BE2C (cell line): Measurements from ENCODE around the gene SRRM4.
A peak's percentile ranks its signal among the peaks of the same experiment; 100 is the strongest.

Source experiments
- DNase-seq: peaks from one replicate; pipeline ENCODE4 v3.0.0-alpha.2; 2020
- H3K27me3 ChIP-seq: fragments of 250-450 bp; sonication (Bioruptor Pico); 2 replicates; pipeline ENCODE4 v1.5.1; 2020; ENCODE audit warnings: mild to moderate bottlenecking
- H3K36me3 ChIP-seq: fragments of 250-450 bp; sonication (Bioruptor Pico); 2 replicates; pipeline ENCODE4 v1.5.1; 2020; ENCODE audit warnings: mild to moderate bottlenecking
- H3K4me1 ChIP-seq: fragments of 250-450 bp; sonication (Bioruptor Pico); 2 replicates; pipeline ENCODE4 v1.5.1; 2020
- H3K4me3 ChIP-seq: 2 replicates; pipeline ENCODE4 v1.5.1; 2011; ENCODE audit warnings: low read depth, low read length
- H3K9me3 ChIP-seq: fragments of 250-450 bp; sonication (Bioruptor Pico); 2 replicates; pipeline ENCODE4 v1.5.1; 2020
- CTCF ChIP-seq: IDR thresholded peaks from 2 replicates; pipeline ENCODE4 v1.5.1; 2012; ENCODE audit warnings: mild to moderate bottlenecking, low read depth, low read length

SRRM4 gene

GRCh38 chr12:119012179-119012578 lies 30.8 kb downstream of the SRRM4 start:
- peaks cover 35% of the 10 kb centered on the region for H3K4me1 ChIP-seq
- DNase-seq = no peak
- TF ChIP-seq CTCF = no peak

DNA sequence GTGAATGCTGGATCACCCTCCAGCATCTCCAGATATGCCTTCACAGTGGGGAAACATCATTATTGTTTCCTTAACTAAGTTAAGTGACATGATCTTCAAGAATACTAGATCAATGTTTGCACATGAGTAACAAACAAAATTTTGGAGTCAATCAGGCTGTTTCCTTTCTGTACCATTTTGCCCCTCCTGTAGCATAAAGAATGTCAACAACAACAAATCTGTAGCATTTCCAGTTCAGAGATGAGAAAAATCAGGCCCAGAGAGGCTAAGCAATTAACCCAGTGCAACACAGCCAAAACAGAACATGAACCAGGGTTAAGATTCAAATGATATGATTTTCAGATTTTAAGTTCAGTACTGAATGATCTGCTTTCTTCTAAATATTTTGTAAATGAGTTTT lies 31.7 kb downstream of the SRRM4 start:
- no peaks in the 10 kb centered on the region for H3K9me3 ChIP-seq
- H3K4me1 ChIP-seq = peaks cover 26% of the 10 kb centered on the region
- no peak for TF ChIP-seq CTCF
- no peak for DNase-seq
- H3K27me3 ChIP-seq = no peaks in the 10 kb centered on the region
- H3K4me3 ChIP-seq = no peak overlapping the region
- no peaks in the 10 kb centered on the region; the same call in 1 of the 2 replicates for H3K36me3 ChIP-seq

More at GRCh38 chr12:119012179-119012578, 30.8 kb downstream of the SRRM4 start:
- H3K4me3 ChIP-seq = no peak overlapping the region
- H3K9me3 ChIP-seq = no peaks in the 10 kb centered on the region
- no peaks in the 10 kb centered on the region for H3K27me3 ChIP-seq
- H3K36me3 ChIP-seq = no peaks in the 10 kb centered on the region; the same call in 1 of the 2 replicates

DNA sequence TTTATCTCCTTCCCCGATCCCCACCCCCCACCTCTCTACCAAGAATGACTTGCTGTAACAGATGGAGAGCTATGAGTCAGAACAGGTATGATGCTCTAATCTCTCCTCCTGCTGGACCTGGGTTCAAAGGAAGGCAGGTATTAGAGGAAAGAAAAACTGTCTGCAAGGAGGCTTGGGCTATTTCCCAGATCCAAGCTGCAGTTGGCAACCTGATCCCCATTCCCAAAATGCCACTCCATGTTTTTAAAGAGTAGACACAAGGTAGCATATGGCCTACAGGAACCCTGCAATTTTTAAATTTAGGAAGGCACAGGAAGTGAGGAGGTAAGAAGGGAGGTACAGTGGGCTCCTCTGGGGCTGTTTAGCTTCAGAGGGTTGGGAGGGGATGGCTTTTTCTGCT lies 33.0 kb downstream of the SRRM4 start:
- H3K4me1 ChIP-seq = peaks cover 18% of the 10 kb centered on the region
- TF ChIP-seq CTCF = no peak
- no peaks in the 10 kb centered on the region for H3K27me3 ChIP-seq
- H3K36me3 ChIP-seq = no peaks in the 10 kb centered on the region; the same call in 1 of the 2 replicates
- no peaks in the 10 kb centered on the region for H3K9me3 ChIP-seq
- no peak overlapping the region for H3K4me3 ChIP-seq
- DNase-seq = no peak

DNA sequence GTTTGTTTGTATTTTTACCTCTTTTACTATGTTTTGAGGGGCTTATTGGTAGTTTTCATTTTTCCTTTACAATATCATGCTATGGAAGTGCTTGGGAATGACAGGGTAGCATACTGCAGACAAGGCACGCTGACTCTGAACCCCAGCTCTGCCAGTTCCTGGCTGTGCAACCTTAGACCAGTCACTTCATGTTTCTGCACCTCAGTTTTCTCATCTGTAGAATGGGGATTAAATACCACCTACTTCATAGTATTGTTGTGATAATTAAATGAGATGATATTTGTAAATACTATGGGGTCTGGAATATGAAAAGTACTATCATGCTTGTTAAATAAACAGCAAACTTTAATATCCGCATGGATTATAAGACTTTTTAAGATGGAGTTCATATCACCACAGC lies 35.4 kb downstream of the SRRM4 start:
- Histone ChIP-seq H3K4me1 (peaks cover under 1% of the 10 kb centered on the region; the same call in 1 of the 2 replicates), H3K27me3 (no peaks in the 10 kb centered on the region), H3K4me3 (no peak overlapping the region), H3K9me3 (no peaks in the 10 kb centered on the region), H3K36me3 (peaks cover 6% of the 10 kb centered on the region; the same call in 1 of the 2 replicates)
- no peak for DNase-seq
- TF ChIP-seq CTCF = no peak

- no peak overlapping the region for H3K4me3 ChIP-seq
- H3K4me1 ChIP-seq = peaks cover under 1% of the 10 kb centered on the region; the same call in 1 of the 2 replicates
- DNase-seq = no peak
- no peaks in the 10 kb centered on the region for H3K9me3 ChIP-seq
- H3K27me3 ChIP-seq = no peaks in the 10 kb centered on the region
- TF ChIP-seq CTCF = no peak
- peaks cover 15% of the 10 kb centered on the region for H3K36me3 ChIP-seq
Measured at GRCh38 chr12:119019166-119019565, 37.8 kb downstream of the SRRM4 start.

DNA sequence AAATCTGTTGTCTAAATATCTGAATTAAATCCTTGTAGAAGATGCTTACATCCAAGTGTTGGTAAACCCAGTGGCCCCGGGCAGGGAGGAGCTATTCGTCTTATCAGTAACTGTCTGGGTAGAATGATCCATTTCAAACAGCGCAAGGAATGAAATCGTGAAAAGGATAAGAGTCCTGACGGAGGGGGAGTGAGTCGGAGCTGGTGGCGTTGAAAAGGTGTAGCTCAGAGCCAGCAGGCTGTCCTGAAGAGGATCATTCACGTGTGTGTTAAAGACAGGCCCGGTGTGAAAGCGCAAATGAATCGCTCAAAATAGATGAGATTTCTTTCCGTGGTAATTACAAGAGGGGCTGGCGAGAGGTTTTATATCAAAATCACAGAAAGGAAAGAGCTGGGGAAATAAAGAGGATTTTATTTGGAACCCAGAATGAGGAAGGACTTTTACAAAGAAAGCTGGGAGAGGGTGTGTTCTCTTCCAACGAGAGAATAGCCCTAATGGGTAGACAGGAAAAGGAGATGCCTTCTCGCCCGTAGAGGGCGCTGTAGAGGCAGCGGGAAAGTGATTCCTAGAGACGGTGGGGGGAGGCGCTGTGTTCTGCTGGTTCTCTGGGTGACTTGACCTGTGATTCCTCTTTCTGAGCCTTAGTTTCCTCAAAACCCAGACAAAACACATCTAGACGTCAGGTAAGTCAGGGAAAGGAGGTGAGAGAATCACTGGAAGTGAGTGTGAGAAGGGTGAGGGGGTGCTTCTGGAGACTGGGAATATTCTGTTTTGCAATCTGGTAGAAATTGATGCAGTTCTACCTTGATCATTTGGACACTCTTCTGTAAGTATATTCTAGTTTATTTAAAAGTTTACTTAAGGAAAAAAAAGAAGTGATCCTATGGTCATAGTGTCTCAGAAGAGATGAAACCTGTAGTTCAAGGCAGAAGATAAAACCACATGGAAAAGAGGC lies 39.3 kb downstream of the SRRM4 start:
- peak; percentile 61 for TF ChIP-seq CTCF
- Histone ChIP-seq H3K36me3 (peaks cover 15% of the 10 kb centered on the region), H3K4me1 (peaks cover 8% of the 10 kb centered on the region), H3K9me3 (no peaks in the 10 kb centered on the region), H3K27me3 (no peaks in the 10 kb centered on the region), H3K4me3 (no peak overlapping the region)
- DNase-seq = peak; percentile 44
